WERI-Rb-1 (cell line): ENCODE results near the gene NXN.
"Not testable (repeated sequence)": the region's sequence is repeated elsewhere in the genome, so short reads cannot be mapped to it uniquely, and the experiment has no call there.

Experiments
- DNase-seq: peaks from one replicate; pipeline ENCODE4 v3.0.0-alpha.2; 2020
- H3K27ac ChIP-seq: fragments of 250-450 bp; sonication (Bioruptor Pico); 2 replicates; pipeline ENCODE4 v1.5.1; 2020; ENCODE audit warnings: mild to moderate bottlenecking, moderate library complexity
- H3K27me3 ChIP-seq: fragments of 250-450 bp; sonication (Bioruptor Pico); 2 replicates; pipeline ENCODE4 v1.5.1; 2021; ENCODE audit warnings: mild to moderate bottlenecking, low read depth, moderate library complexity; ENCODE audit not compliant: insufficient read depth, severe bottlenecking
- H3K36me3 ChIP-seq: fragments of 250-450 bp; sonication (Bioruptor Pico); 2 replicates; pipeline ENCODE4 v1.5.1; 2020; ENCODE audit warnings: mild to moderate bottlenecking, moderate library complexity
- H3K4me3 ChIP-seq: 2 replicates; pipeline ENCODE4 v1.5.1; 2011; ENCODE audit warnings: low read depth, mild to moderate bottlenecking, control low read depth, low read length
- H3K9me3 ChIP-seq: fragments of 250-450 bp; sonication (Bioruptor Pico); 2 replicates; pipeline ENCODE4 v1.5.1; 2021; ENCODE audit warnings: mild to moderate bottlenecking, moderate library complexity; ENCODE audit not compliant: severe bottlenecking
- CTCF ChIP-seq: IDR thresholded peaks from 2 replicates; pipeline ENCODE4 v1.5.1; 2011; ENCODE audit warnings: low read depth, mild to moderate bottlenecking, control low read depth, inconsistent platforms, low read length

NXN gene

GRCh38 chr17:774313-774584, 205.3 kb downstream of the NXN start:
- Histone ChIP-seq H3K27me3 (no peaks in the 10 kb centered on the region), H3K9me3 (no peaks in the 10 kb centered on the region), H3K4me3 (no peak overlapping the region), H3K36me3 (peaks cover 85% of the 10 kb centered on the region), H3K27ac (no peak overlapping the region)
- no peak for TF ChIP-seq CTCF
- no peak for DNase-seq

GRCh38 chr17:773467-774312, 205.9 kb downstream of the NXN start:
- no peak overlapping the region for H3K27ac ChIP-seq
- peaks cover 81% of the 10 kb centered on the region for H3K36me3 ChIP-seq

GRCh38 chr17:773016-773415, 206.6 kb downstream of the NXN start:
- no peak for DNase-seq
- no peak overlapping the region for H3K4me3 ChIP-seq

More at GRCh38 chr17:773467-774312, 205.9 kb downstream of the NXN start:
- Histone ChIP-seq H3K9me3 (no peaks in the 10 kb centered on the region), H3K27me3 (no peaks in the 10 kb centered on the region), H3K4me3 (no peak overlapping the region)
- no peak for TF ChIP-seq CTCF
- DNase-seq, result no peak

GRCh38 chr17:767076-767475, 212.5 kb downstream of the NXN start:
- H3K9me3 ChIP-seq, result no peaks in the 10 kb centered on the region

More at GRCh38 chr17:773016-773415, 206.6 kb downstream of the NXN start:
- no peak for TF ChIP-seq CTCF
- Histone ChIP-seq H3K9me3 (no peaks in the 10 kb centered on the region), H3K27me3 (no peaks in the 10 kb centered on the region), H3K36me3 (peaks cover 75% of the 10 kb centered on the region), H3K27ac (no peak overlapping the region)

GRCh38 chr17:760371-760770, 219.2 kb downstream of the NXN start:
- no peak for TF ChIP-seq CTCF
- H3K36me3 ChIP-seq, result peaks cover 71% of the 10 kb centered on the region
- no peak for DNase-seq
- no peaks in the 10 kb centered on the region for H3K27me3 ChIP-seq
- no peak overlapping the region for H3K27ac ChIP-seq
- no peaks in the 10 kb centered on the region for H3K9me3 ChIP-seq
- no peak overlapping the region for H3K4me3 ChIP-seq

More at GRCh38 chr17:767076-767475, 212.5 kb downstream of the NXN start:
- H3K36me3 ChIP-seq, result peaks cover 65% of the 10 kb centered on the region
- no peaks in the 10 kb centered on the region for H3K27me3 ChIP-seq
- no peak overlapping the region for H3K27ac ChIP-seq
- no peak overlapping the region for H3K4me3 ChIP-seq
- no peak for TF ChIP-seq CTCF
- DNase-seq, result no peak

GRCh38 chr17:759964-760363, 219.6 kb downstream of the NXN start:
- Histone ChIP-seq H3K27me3 (no peaks in the 10 kb centered on the region), H3K27ac (no peak overlapping the region), H3K9me3 (no peaks in the 10 kb centered on the region), H3K36me3 (peaks cover 67% of the 10 kb centered on the region), H3K4me3 (no peak overlapping the region)
- TF ChIP-seq CTCF, result no peak
- no peak for DNase-seq

GRCh38 chr17:756010-756567, 223.5 kb downstream of the NXN start:
- H3K27ac ChIP-seq, H3K27me3 ChIP-seq, H3K9me3 ChIP-seq, DNase-seq, H3K4me3 ChIP-seq: not testable (repeated sequence)
- peaks cover 44% of the 10 kb centered on the region for H3K36me3 ChIP-seq

- not testable (repeated sequence) for H3K4me3 ChIP-seq, DNase-seq, H3K27me3 ChIP-seq, H3K27ac ChIP-seq, H3K9me3 ChIP-seq
- H3K36me3 ChIP-seq, result peaks cover 42% of the 10 kb centered on the region
Observed at GRCh38 chr17:755319-755961, 224.1 kb downstream of the NXN start.
